HepG2 (cell line): Measurements from ENCODE around the gene NAIF1. TPM values are rescaled to one million over a fixed set of nuclear protein-coding genes. Genes with fewer than 3 reads are reported as not detected.

ENCODE experiments used
- BORCS8-MEF2B ChIP-seq: sonication (generic); formaldehyde crosslinking; IDR thresholded peaks from 2 replicates; pipeline ENCODE4 v1.8.0; 2022; ENCODE audit warnings: mild to moderate bottlenecking, missing genetic modification reagents
- CEBPZ ChIP-seq: IDR thresholded peaks from 2 replicates; pipeline ENCODE4 v1.6.1; 2012; ENCODE audit warnings: low read length, improper control_type of control experiment
- CENPBD1 ChIP-seq: sonication (generic); formaldehyde crosslinking; IDR thresholded peaks from 2 replicates; pipeline ENCODE4 v1.8.0; 2022; ENCODE audit warnings: missing genetic modification reagents, low read depth, mild to moderate bottlenecking, borderline replicate concordance
- FOXK2 ChIP-seq: fragments of 450-650 bp; IDR thresholded peaks from 2 replicates; pipeline ENCODE4 v1.6.1; 2016
- GRHL1 ChIP-seq: sonication (generic); formaldehyde crosslinking; conservative IDR thresholded peaks from 2 replicates; pipeline ENCODE4 v1.8.0; 2022; ENCODE audit warnings: missing genetic modification reagents
- HMG20B ChIP-seq: conservative IDR thresholded peaks from 2 replicates; pipeline ENCODE4 v1.6.1; 2016; ENCODE audit warnings: missing genetic modification reagents, missing compliant biosample characterization
- HNRNPL ChIP-seq: fragments of 200-400 bp; formaldehyde crosslinking; IDR thresholded peaks from 2 replicates; pipeline ENCODE4 v1.6.1; 2017; ENCODE audit warnings: mild to moderate bottlenecking, low read depth, low read length
- JUND ChIP-seq: sonication (generic); formaldehyde crosslinking; IDR thresholded peaks from 2 replicates; pipeline ENCODE4 v1.8.0; 2022; ENCODE audit warnings: mild to moderate bottlenecking, missing genetic modification reagents
- MZF1 ChIP-seq: sonication (generic); formaldehyde crosslinking; IDR thresholded peaks from 2 replicates; pipeline ENCODE4 v1.8.1; 2023; ENCODE audit warnings: mild to moderate bottlenecking, missing genetic modification reagents, borderline replicate concordance
- NR2C2 ChIP-seq: sonication (generic); formaldehyde crosslinking; IDR thresholded peaks from 2 replicates; pipeline ENCODE4 v1.4.0; 2020; ENCODE audit warnings: missing genetic modification reagents, mild to moderate bottlenecking, moderate library complexity, borderline replicate concordance
- POLR2AphosphoS5 ChIP-seq: IDR thresholded peaks from 2 replicates; pipeline ENCODE4 v1.6.1; 2012; ENCODE audit warnings: low read depth, low read length
- PRPF4 ChIP-seq: fragments of 200-400 bp; formaldehyde crosslinking; IDR thresholded peaks from 2 replicates; pipeline ENCODE4 v1.6.1; 2016; ENCODE audit warnings: low read length, low read depth; ENCODE audit not compliant: poor library complexity, severe bottlenecking
- RAD21 ChIP-seq: fragments of 450-650 bp; formaldehyde crosslinking; IDR thresholded peaks from 2 replicates; pipeline ENCODE4 v1.5.0; 2020; ENCODE audit warnings: mild to moderate bottlenecking
- RCOR2 ChIP-seq: IDR thresholded peaks from 2 replicates; pipeline ENCODE4 v1.6.1; 2016; ENCODE audit warnings: missing biosample characterization, missing genetic modification reagents
- SNRNP70 ChIP-seq: fragments of 200-400 bp; formaldehyde crosslinking; IDR thresholded peaks from 2 replicates; pipeline ENCODE4 v1.6.1; 2017; ENCODE audit warnings: mild to moderate bottlenecking, low read depth, low read length, moderate library complexity
- TOPORS ChIP-seq: sonication (generic); formaldehyde crosslinking; IDR thresholded peaks from 2 replicates; pipeline ENCODE4 v1.8.0; 2023; ENCODE audit warnings: mild to moderate bottlenecking, missing genetic modification reagents
- U2AF1 ChIP-seq: fragments of 200-400 bp; formaldehyde crosslinking; optimal IDR thresholded peaks from 2 replicates; pipeline ENCODE3; 2017; ENCODE audit warnings: mild to moderate bottlenecking, low read depth, low read length
- XRCC5 ChIP-seq: fragments of 200-400 bp; formaldehyde crosslinking; optimal IDR thresholded peaks from 2 replicates; pipeline ENCODE3; 2017; ENCODE audit warnings: mild to moderate bottlenecking, low read length
- ZFP36L2 ChIP-seq: sonication (generic); formaldehyde crosslinking; IDR thresholded peaks from 2 replicates; pipeline ENCODE4 v1.4.0; 2020; ENCODE audit warnings: missing genetic modification reagents
- ZNF564 ChIP-seq: sonication (generic); formaldehyde crosslinking; IDR thresholded peaks from 2 replicates; pipeline ENCODE4 v1.8.1; 2023; ENCODE audit warnings: mild to moderate bottlenecking, missing genetic modification reagents
- polyA plus RNA-seq, 8 experiments: library from polyadenylated mRNA; depleted of rRNA in 3 of 8; stranded (reverse) in 7 of 8; unstranded in 1 of 8; fragments of >200 nt; fragmentation: Illumina TruSeq in 4 of 8; extraction: Trizol in 4 of 8; gene quantifications; 2 replicates each; pipeline versions ENCODE4 v1.2.1 to v1.2.3, GENCODE V29; 2011 to 2016; ENCODE audit warnings: low read depth in 4 of 8, missing spikeins in 1 of 8, mixed read lengths in 1 of 8; ENCODE audit not compliant: insufficient read depth in 1 of 8
- total RNA-seq, 5 experiments: library from RNA; depleted of rRNA; stranded (reverse); fragments of >200 nt; fragmentation: Illumina TruSeq; extraction: Trizol; gene quantifications; 2 replicates each; pipeline ENCODE4 v1.2.3, GENCODE V29; 2016; ENCODE audit warnings: low read depth in 1 of 5
- TF ChIP-seq, protein P1 (sequence below): sonication (generic); formaldehyde crosslinking; IDR thresholded peaks from 2 replicates; pipeline ENCODE4 v1.9.0; 2021; ENCODE audit warnings: missing genetic modification reagents, borderline replicate concordance

The NAIF1 gene
- total and polyA plus RNA-seq, 2 of the 13 experiments (the other 11 are each of a cell fraction or from before 2014, with no cell fraction given), result 6.0 to 6.9 TPM

GRCh38 chr9:128104171-128104618, 37.1 kb upstream of the NAIF1 start (continued):
- TF ChIP-seq ZNF564 (CRISPR knock-in tag), result peak; percentile 62; the same call in 1 of the 2 replicates
- TF ChIP-seq HMG20B (CRISPR knock-in tag), result 0 out of 2 replicates have a peak, but pooled peaks have one; percentile 34
- TF ChIP-seq GRHL1 (CRISPR knock-in tag), result no peak
- TF ChIP-seq RAD21 (CRISPR knock-in tag), result no peak
- no peak for TF ChIP-seq FOXK2
- TF ChIP-seq SNRNP70, result no peak
- TF ChIP-seq JUND, result no peak
- TF ChIP-seq BORCS8-MEF2B, result peak; percentile 57
- TF ChIP-seq CEBPZ, result no peak
- peak; percentile 97 for TF ChIP-seq HNRNPL
- TF ChIP-seq, protein P1, sequence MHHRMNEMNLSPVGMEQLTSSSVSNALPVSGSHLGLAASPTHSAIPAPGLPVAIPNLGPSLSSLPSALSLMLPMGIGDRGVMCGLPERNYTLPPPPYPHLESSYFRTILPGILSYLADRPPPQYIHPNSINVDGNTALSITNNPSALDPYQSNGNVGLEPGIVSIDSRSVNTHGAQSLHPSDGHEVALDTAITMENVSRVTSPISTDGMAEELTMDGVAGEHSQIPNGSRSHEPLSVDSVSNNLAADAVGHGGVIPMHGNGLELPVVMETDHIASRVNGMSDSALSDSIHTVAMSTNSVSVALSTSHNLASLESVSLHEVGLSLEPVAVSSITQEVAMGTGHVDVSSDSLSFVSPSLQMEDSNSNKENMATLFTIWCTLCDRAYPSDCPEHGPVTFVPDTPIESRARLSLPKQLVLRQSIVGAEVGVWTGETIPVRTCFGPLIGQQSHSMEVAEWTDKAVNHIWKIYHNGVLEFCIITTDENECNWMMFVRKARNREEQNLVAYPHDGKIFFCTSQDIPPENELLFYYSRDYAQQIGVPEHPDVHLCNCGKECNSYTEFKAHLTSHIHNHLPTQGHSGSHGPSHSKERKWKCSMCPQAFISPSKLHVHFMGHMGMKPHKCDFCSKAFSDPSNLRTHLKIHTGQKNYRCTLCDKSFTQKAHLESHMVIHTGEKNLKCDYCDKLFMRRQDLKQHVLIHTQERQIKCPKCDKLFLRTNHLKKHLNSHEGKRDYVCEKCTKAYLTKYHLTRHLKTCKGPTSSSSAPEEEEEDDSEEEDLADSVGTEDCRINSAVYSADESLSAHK, result no peak
- no peak for TF ChIP-seq U2AF1
- no peak for TF ChIP-seq MZF1 (CRISPR knock-in tag)
- no peak for TF ChIP-seq PRPF4
- no peak for TF ChIP-seq ZFP36L2 (CRISPR knock-in tag)
- no peak; the same call in 1 of the 2 replicates for TF ChIP-seq POLR2AphosphoS5
- no peak for TF ChIP-seq TOPORS (CRISPR knock-in tag)
- no peak for TF ChIP-seq XRCC5
- peak; percentile 47 for TF ChIP-seq NR2C2 (CRISPR knock-in tag)
- TF ChIP-seq CENPBD1 (CRISPR knock-in tag), result no peak
- peak; percentile 61; the same call in 1 of the 2 replicates for TF ChIP-seq RCOR2
